Loucy (cell line): ENCODE measurements around the gene CRYGA.
A peak's percentile ranks its signal among the peaks of the same experiment; 100 is the strongest.
"Not testable (repeated sequence)": the region's sequence is repeated elsewhere in the genome, so short reads cannot be mapped to it uniquely, and the experiment has no call there.

Experiments used
- H2AFZ ChIP-seq: fragments of 200-600 bp; sonication (generic); 2 replicates; pipeline ENCODE4 v1.6.0; 2016; ENCODE audit warnings: antibody characterized with exemption, mild to moderate bottlenecking, low read length, moderate library complexity
- H3F3A ChIP-seq: fragments of 200-600 bp; 2 replicates; pipeline ENCODE4 v1.6.0; 2016; ENCODE audit warnings: antibody characterized with exemption, low read depth, mild to moderate bottlenecking
- H3K27me3 ChIP-seq: fragments of 200-600 bp; sonication (generic); 2 replicates; pipeline ENCODE4 v1.6.1; 2014; ENCODE audit warnings: low read length, mild to moderate bottlenecking; ENCODE audit not compliant: insufficient read depth, poor library complexity, severe bottlenecking
- H3K36me3 ChIP-seq: fragments of 200-600 bp; sonication (generic); 2 replicates; pipeline ENCODE4 v1.6.1; 2016; ENCODE audit warnings: low read length; ENCODE audit not compliant: insufficient read depth
- H3K4me1 ChIP-seq: fragments of 200-600 bp; sonication (generic); 2 replicates; pipeline ENCODE4 v1.5.1; 2014; ENCODE audit warnings: low read length, mild to moderate bottlenecking; ENCODE audit not compliant: insufficient read depth, poor library complexity, severe bottlenecking
- H3K4me2 ChIP-seq: fragments of 200-600 bp; sonication (generic); 2 replicates; pipeline ENCODE4 v1.6.0; 2014; ENCODE audit warnings: antibody characterized with exemption, low read length, low read depth, mild to moderate bottlenecking; ENCODE audit not compliant: poor library complexity, severe bottlenecking
- H3K4me3 ChIP-seq: fragments of 200-600 bp; sonication (generic); 2 replicates; pipeline ENCODE4 v1.5.1; 2014; ENCODE audit warnings: low read length, mild to moderate bottlenecking, mixed read lengths; ENCODE audit not compliant: poor library complexity, severe bottlenecking
- H3K79me2 ChIP-seq: fragments of 200-600 bp; sonication (generic); 2 replicates; pipeline ENCODE4 v1.6.1; 2014; ENCODE audit warnings: low read length; ENCODE audit not compliant: insufficient read depth
- H3K9ac ChIP-seq: fragments of 200-600 bp; sonication (generic); 2 replicates; pipeline ENCODE4 v1.6.0; 2014; ENCODE audit warnings: mild to moderate bottlenecking, low read depth, low read length, moderate library complexity; ENCODE audit not compliant: poor library complexity, severe bottlenecking
- H3K9me2 ChIP-seq: fragments of 200-600 bp; sonication (generic); replicated peaks from 2 replicates; pipeline ENCODE4 v1.6.1; 2016; ENCODE audit warnings: low read depth, low read length, mixed read lengths
- H3K9me3 ChIP-seq: fragments of 200-600 bp; sonication (generic); 2 replicates; pipeline ENCODE4 v1.6.1; 2014; ENCODE audit warnings: mild to moderate bottlenecking, antibody characterized with exemption, low read length, low read depth; ENCODE audit not compliant: insufficient read depth
- H4K20me1 ChIP-seq: fragments of 200-600 bp; sonication (generic); 2 replicates; pipeline ENCODE4 v1.6.0; 2014; ENCODE audit warnings: antibody characterized with exemption, low read length, mild to moderate bottlenecking; ENCODE audit not compliant: insufficient read depth, poor library complexity, severe bottlenecking
- CTCF ChIP-seq: fragments of 200-600 bp; sonication (generic); conservative IDR thresholded peaks from 2 replicates; pipeline ENCODE4 v1.5.1; 2014; ENCODE audit warnings: mild to moderate bottlenecking, antibody characterized with exemption, low read length
- EZH2phosphoT487 ChIP-seq: fragments of 200-600 bp; IDR thresholded peaks from 2 replicates; pipeline ENCODE4 v1.6.1; 2018; ENCODE audit warnings: antibody characterized with exemption, mild to moderate bottlenecking, moderate library complexity, borderline replicate concordance

CRYGA gene

GRCh38 chr2:208112969-208113368, 50.4 kb downstream of the CRYGA start:
- TF ChIP-seq EZH2phosphoT487 (no peak), CTCF (no peak)
- no peaks in the 10 kb centered on the region for H3K9me3 ChIP-seq
- H3K4me3 ChIP-seq, result no peak overlapping the region
- no peaks in the 10 kb centered on the region for H4K20me1 ChIP-seq
- H3K9ac ChIP-seq, result no peak overlapping the region
- H3K27me3 ChIP-seq, result no peaks in the 10 kb centered on the region
- H3F3A ChIP-seq, result no peaks in the 10 kb centered on the region
- H3K36me3 ChIP-seq, result no peaks in the 10 kb centered on the region
- H3K9me2 ChIP-seq, result no peaks in the 10 kb centered on the region
- no peaks in the 10 kb centered on the region for H3K79me2 ChIP-seq
- no peaks in the 10 kb centered on the region for H3K4me1 ChIP-seq
- H2AFZ ChIP-seq, result peak overlapping the region; percentile 46; the same call in 1 of the 2 replicates
- no peak overlapping the region for H3K4me2 ChIP-seq

GRCh38 chr2:208112273-208112745, 51.1 kb downstream of the CRYGA start:
- not testable (repeated sequence) for H3K36me3 ChIP-seq, H3K79me2 ChIP-seq, H3F3A ChIP-seq, H2AFZ ChIP-seq, H3K4me1 ChIP-seq, H3K9ac ChIP-seq, H3K9me2 ChIP-seq, H3K4me3 ChIP-seq, H3K4me2 ChIP-seq, H4K20me1 ChIP-seq, H3K27me3 ChIP-seq, H3K9me3 ChIP-seq
